Mesendoderm (in vitro differentiated cells): ENCODE results near the gene GALP.

Experiments
- DNase-seq: peaks from one replicate; pipeline ENCODE4 v3.0.0; 2013
- H2AK5ac ChIP-seq: 2 replicates; pipeline ENCODE4 v1.6.1; 2013; ENCODE audit warnings: low read length, inconsistent platforms
- H2BK120ac ChIP-seq: 2 replicates; pipeline ENCODE4 v1.6.1; 2013; ENCODE audit warnings: low read depth, mild to moderate bottlenecking, low read length, moderate library complexity, mixed read lengths
- H2BK15ac ChIP-seq: replicated peaks from 2 replicates; pipeline ENCODE4 v1.6.1; 2013; ENCODE audit warnings: low read depth, mild to moderate bottlenecking, moderate library complexity
- H2BK5ac ChIP-seq: 2 replicates; pipeline ENCODE4 v1.6.1; 2013; ENCODE audit warnings: low read length, inconsistent platforms
- H3K18ac ChIP-seq: 2 replicates; pipeline ENCODE4 v1.6.1; 2013; ENCODE audit warnings: mild to moderate bottlenecking, low read length, mixed read lengths
- H3K23ac ChIP-seq: one replicate; pipeline ENCODE4 v1.6.1; 2013; ENCODE audit warnings: low read length
- H3K27ac ChIP-seq: 2 replicates; pipeline ENCODE4 v1.5.1; 2013; ENCODE audit warnings: low read depth, mild to moderate bottlenecking, inconsistent platforms, low read length, moderate library complexity
- H3K27me3 ChIP-seq: 2 replicates; pipeline ENCODE4 v1.6.1; 2013; ENCODE audit warnings: low read length, control low read depth, mild to moderate bottlenecking, inconsistent platforms; ENCODE audit not compliant: insufficient read depth, poor library complexity
- H3K36me3 ChIP-seq: 2 replicates; pipeline ENCODE4 v1.6.1; 2013; ENCODE audit warnings: low read length, inconsistent platforms; ENCODE audit not compliant: control insufficient read depth, insufficient read depth
- H3K4ac ChIP-seq: one replicate; pipeline ENCODE4 v1.6.1; 2013; ENCODE audit warnings: low read depth, mild to moderate bottlenecking, low read length, moderate library complexity
- H3K4me1 ChIP-seq: 2 replicates; pipeline ENCODE4 v1.6.1; 2013; ENCODE audit warnings: low read depth, low read length, inconsistent platforms; ENCODE audit not compliant: control insufficient read depth
- H3K4me2 ChIP-seq: 2 replicates; pipeline ENCODE4 v1.6.1; 2013; ENCODE audit warnings: low read length
- H3K4me3 ChIP-seq: 2 replicates; pipeline ENCODE4 v1.5.1; 2013; ENCODE audit warnings: mild to moderate bottlenecking, low read length
- H3K56ac ChIP-seq: one replicate; pipeline ENCODE4 v1.6.1; 2013; ENCODE audit warnings: low read length
- H3K79me1 ChIP-seq: 2 replicates; pipeline ENCODE4 v1.6.1; 2013; ENCODE audit warnings: low read length, inconsistent platforms
- H3K79me2 ChIP-seq: 2 replicates; pipeline ENCODE4 v1.6.1; 2013; ENCODE audit warnings: mild to moderate bottlenecking, low read length; ENCODE audit not compliant: control insufficient read depth, insufficient read depth
- H3K9ac ChIP-seq: 2 replicates; pipeline ENCODE4 v1.6.1; 2013; ENCODE audit warnings: low read length, inconsistent platforms
- H4K5ac ChIP-seq: one replicate; pipeline ENCODE4 v1.6.1; 2013; ENCODE audit warnings: low read length
- H4K8ac ChIP-seq: one replicate; pipeline ENCODE4 v1.6.1; 2013; ENCODE audit warnings: low read depth, mild to moderate bottlenecking, control low read depth, low read length, moderate library complexity
- WGBS: extraction: QIAGEN DNeasy Blood & Tissue Kit; methylation state at CpG from one replicate; pipeline ENCODE4 v1.1.7; 2013; ENCODE audit warnings: low lambda C conversion rate, missing lambda C conversion rate; ENCODE audit not compliant: insufficient coverage; ENCODE audit errors: extremely low coverage; 5-methylcytosine and 5-hydroxymethylcytosine counted together

GALP gene

GRCh38 chr19:56155124-56155687 is 20.6 kb upstream of the GALP start:
- peaks cover 9% of the 10 kb centered on the region for H3K4me1 ChIP-seq
- peak; percentile 70 for DNase-seq
- peak overlapping the region; percentile 44 for H3K56ac ChIP-seq
- H3K9ac ChIP-seq, result no peak overlapping the region
- no peak overlapping the region for H3K23ac ChIP-seq
- no peak overlapping the region for H4K5ac ChIP-seq
- H2BK5ac ChIP-seq, result no peak overlapping the region
- no peak overlapping the region for H4K8ac ChIP-seq
- H3K4me3 ChIP-seq, result no peak overlapping the region
- H3K18ac ChIP-seq, result no peak overlapping the region
- no peak overlapping the region for H3K27ac ChIP-seq
- H2BK15ac ChIP-seq, result no peak overlapping the region
- H3K79me2 ChIP-seq, result no peaks in the 10 kb centered on the region
- H3K27me3 ChIP-seq, result no peaks in the 10 kb centered on the region
- WGBS, result no CpG with 5 or more reads among the region's 17 CpGs
- H3K79me1 ChIP-seq, result peaks cover 4% of the 10 kb centered on the region
- no peak overlapping the region for H3K4ac ChIP-seq
- H3K36me3 ChIP-seq, result no peaks in the 10 kb centered on the region
- H2AK5ac ChIP-seq, result no peak overlapping the region
- H3K4me2 ChIP-seq, result no peak overlapping the region
- H2BK120ac ChIP-seq, result no peak overlapping the region

GRCh38 chr19:56156768-56157167 is 19.0 kb upstream of the GALP start:
- no peaks in the 10 kb centered on the region for H3K79me2 ChIP-seq
- no peak overlapping the region for H4K8ac ChIP-seq
- no CpG with 5 or more reads among the region's 11 CpGs for WGBS
- H2BK120ac ChIP-seq, result no peak overlapping the region
- H2BK15ac ChIP-seq, result no peak overlapping the region
- no peak overlapping the region for H3K56ac ChIP-seq
- no peak overlapping the region for H2AK5ac ChIP-seq
- no peak overlapping the region for H3K4me3 ChIP-seq
- no peaks in the 10 kb centered on the region for H3K36me3 ChIP-seq
- H3K9ac ChIP-seq, result no peak overlapping the region
- H3K18ac ChIP-seq, result no peak overlapping the region
- H3K27me3 ChIP-seq, result no peaks in the 10 kb centered on the region
- H4K5ac ChIP-seq, result no peak overlapping the region
- DNase-seq, result no peak
- no peak overlapping the region for H3K4me2 ChIP-seq
- no peak overlapping the region for H2BK5ac ChIP-seq
- no peak overlapping the region for H3K23ac ChIP-seq
- H3K4ac ChIP-seq, result no peak overlapping the region
- H3K4me1 ChIP-seq, result peaks cover 9% of the 10 kb centered on the region
- peaks cover 4% of the 10 kb centered on the region for H3K79me1 ChIP-seq
- no peak overlapping the region for H3K27ac ChIP-seq

GRCh38 chr19:56158170-56158757 is 17.5 kb upstream of the GALP start:
- Histone ChIP-seq H3K23ac (no peak overlapping the region), H2AK5ac (no peak overlapping the region), H2BK15ac (no peak overlapping the region), H3K18ac (no peak overlapping the region), H3K4me3 (no peak overlapping the region), H3K27me3 (no peaks in the 10 kb centered on the region), H3K36me3 (no peaks in the 10 kb centered on the region), H3K9ac (no peak overlapping the region), H2BK5ac (no peak overlapping the region), H2BK120ac (no peak overlapping the region), H3K79me2 (no peaks in the 10 kb centered on the region), H4K5ac (no peak overlapping the region), H3K4ac (no peak overlapping the region), H3K4me1 (peaks cover 4% of the 10 kb centered on the region), H4K8ac (no peak overlapping the region), H3K56ac (no peak overlapping the region), H3K4me2 (no peak overlapping the region), H3K79me1 (peaks cover 4% of the 10 kb centered on the region), H3K27ac (no peak overlapping the region)
- no CpG with 5 or more reads among the region's 16 CpGs for WGBS
- no peak for DNase-seq

DNA sequence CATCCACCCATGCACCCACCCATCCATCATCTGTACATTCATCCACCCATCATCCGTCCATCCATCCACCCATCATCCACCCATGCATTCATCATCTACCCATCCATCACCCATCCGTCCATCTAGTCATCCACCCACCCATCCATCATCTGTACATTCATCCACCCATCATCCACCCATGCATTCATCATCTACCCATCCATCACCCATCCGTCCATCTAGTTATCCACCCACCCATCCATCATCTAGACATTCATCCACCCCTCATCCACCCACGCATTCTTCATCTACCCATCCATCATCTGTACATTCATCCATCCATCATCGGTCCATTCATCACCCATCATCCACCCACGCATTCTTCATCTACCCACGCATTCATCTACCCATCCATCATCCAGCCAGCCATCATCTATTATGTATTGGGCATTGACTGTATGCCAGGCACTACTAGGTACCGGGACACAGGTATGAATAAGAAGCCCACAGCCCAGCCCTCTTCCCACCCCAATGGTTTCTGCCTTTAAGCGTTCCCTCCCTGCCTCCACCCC is 16.7 kb upstream of the GALP start:
- Histone ChIP-seq H2BK15ac (no peak overlapping the region), H3K79me1 (peaks cover 4% of the 10 kb centered on the region), H3K56ac (no peak overlapping the region), H3K4me3 (no peak overlapping the region), H3K27ac (no peak overlapping the region), H3K18ac (no peak overlapping the region), H3K4me1 (no peaks in the 10 kb centered on the region), H4K8ac (no peak overlapping the region), H3K36me3 (no peaks in the 10 kb centered on the region), H3K4me2 (no peak overlapping the region), H2BK5ac (no peak overlapping the region), H2AK5ac (no peak overlapping the region), H3K27me3 (no peaks in the 10 kb centered on the region), H2BK120ac (no peak overlapping the region), H3K23ac (no peak overlapping the region), H3K4ac (no peak overlapping the region), H3K79me2 (no peaks in the 10 kb centered on the region), H4K5ac (no peak overlapping the region), H3K9ac (no peak overlapping the region)
- 100% methylated on average over 7 of the region's 9 CpGs for WGBS
- DNase-seq, result no peak

GRCh38 chr19:56159622-56160271 is 16.1 kb upstream of the GALP start:
- Histone ChIP-seq H3K4me3 (no peak overlapping the region), H3K23ac (no peak overlapping the region), H2BK15ac (no peak overlapping the region), H3K4me1 (no peaks in the 10 kb centered on the region), H2AK5ac (no peak overlapping the region), H2BK120ac (no peak overlapping the region), H3K27ac (no peak overlapping the region), H4K5ac (no peak overlapping the region), H3K9ac (no peak overlapping the region), H4K8ac (no peak overlapping the region), H3K27me3 (no peaks in the 10 kb centered on the region), H3K4me2 (no peak overlapping the region), H3K56ac (no peak overlapping the region), H3K79me2 (no peaks in the 10 kb centered on the region), H3K79me1 (peaks cover 4% of the 10 kb centered on the region), H3K4ac (no peak overlapping the region), H3K18ac (no peak overlapping the region), H2BK5ac (no peak overlapping the region), H3K36me3 (no peaks in the 10 kb centered on the region)
- no CpG with 5 or more reads among the region's 69 CpGs for WGBS
- no peak for DNase-seq
